Hindlimb muscle (tissue), 1 donor: ENCODE data around the gene FALEC. TPM values are rescaled to one million over a fixed set of nuclear protein-coding genes. Genes with fewer than 3 reads are reported as not detected.
A peak's percentile ranks its signal among the peaks of the same experiment; 100 is the strongest.
"Not testable (repeated sequence)": the region's sequence is repeated elsewhere in the genome, so short reads cannot be mapped to it uniquely, and the experiment has no call there.

Experiments used
- DNase-seq: peaks from one replicate; pipeline ENCODE4 v3.0.0-alpha.2; 2013
- polyA plus RNA-seq: library from polyadenylated mRNA; unstranded; fragments of 120-200 nt; gene quantifications from one replicate; pipeline ENCODE4 v1.2.1, GENCODE V29; 2013; ENCODE audit not compliant: insufficient read length

Gene FALEC
- polyA plus RNA-seq, 1 donor: 1.9 TPM

DNA sequence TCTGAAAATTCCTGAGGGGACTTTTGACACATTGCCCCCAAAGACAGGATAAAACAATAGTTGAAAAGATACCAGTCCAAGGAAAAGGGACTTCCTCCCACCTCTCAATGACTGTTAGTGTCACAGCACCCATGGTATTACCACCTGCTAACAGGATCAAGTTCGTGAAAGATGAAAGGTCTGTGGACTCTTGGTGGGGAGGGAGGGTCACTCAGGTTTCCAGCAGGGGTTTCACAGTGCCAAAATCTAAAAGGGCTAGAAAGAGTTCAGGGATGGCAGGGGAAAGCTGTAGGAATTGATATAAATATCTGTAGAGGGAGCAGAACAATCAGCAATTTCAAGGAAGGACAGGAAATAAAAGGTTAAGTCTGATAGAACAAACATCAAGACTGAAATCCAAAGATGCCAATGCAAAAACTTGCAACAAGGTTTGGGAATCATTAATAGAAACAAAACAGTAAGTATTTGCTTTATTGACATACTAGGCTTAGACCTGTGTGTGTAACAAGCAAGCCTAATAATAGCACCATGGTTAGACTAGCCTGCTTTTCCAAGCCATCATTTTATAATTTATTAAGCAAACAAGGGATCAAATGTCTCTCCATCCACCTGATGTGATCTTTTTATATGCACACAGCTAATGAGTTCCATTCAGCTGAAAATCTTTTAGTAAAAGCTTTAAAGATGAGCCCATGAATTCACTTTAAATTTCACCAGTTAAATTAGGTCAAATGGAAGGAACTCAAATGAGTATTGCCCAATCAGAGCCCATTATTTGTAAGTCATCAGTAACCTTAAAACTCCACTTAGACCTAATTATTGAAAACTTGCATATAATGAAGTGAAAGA is 60.2 kb downstream of the FALEC start:
- DNase-seq: no peak

DNA sequence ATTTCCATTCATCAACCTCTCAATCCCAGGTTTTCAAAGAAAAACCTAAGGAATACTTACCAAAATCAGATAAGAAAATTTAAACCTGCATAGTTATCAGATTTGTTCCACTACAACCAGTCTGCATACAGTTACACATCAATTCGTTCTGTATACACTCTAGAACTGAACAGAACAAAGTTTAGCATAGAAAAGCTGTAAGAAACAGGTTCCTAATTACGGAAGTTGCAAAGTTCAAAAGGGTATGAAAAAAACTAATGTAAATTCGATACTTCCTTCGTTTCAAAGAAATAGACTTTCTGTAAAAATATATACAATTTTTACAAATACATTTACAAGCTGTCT is 60.8 kb downstream of the FALEC start:
- no peak for DNase-seq

DNA sequence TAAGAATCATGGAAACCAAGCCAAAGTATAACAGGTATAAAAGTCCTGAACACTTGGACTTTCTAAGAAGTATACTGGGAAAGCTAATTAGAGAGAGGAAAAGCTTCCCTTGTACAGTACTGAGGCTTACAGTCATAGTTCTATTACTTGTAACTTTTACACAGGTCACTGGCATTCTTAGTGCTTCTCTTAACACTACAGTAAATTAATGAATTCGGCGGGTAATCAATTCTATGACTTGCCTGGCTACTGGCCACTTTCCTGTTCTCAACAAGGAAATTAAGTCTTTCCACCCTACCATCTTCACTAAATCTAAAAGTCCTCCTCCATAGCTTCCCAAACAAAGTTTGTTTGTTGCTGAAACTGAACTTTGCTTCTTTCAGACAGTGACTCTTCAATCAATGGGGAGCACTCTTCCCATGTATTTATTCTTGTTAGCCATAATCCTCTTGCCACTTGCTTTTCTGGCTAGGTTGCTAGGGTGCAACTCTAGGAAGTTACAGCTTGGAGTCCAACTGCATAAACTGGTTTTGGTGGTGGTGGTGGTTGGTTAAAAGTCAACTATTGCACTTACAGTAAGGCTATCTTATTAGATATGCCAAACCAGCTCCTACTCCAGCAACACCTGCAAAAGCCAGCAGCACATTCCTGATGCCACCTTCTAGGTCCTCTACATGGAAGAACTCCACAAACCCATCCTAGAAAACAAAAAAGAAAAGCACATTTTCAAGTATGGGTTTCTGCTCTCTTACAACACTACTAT is 61.4 kb downstream of the FALEC start:
- DNase-seq: no peak

DNA sequence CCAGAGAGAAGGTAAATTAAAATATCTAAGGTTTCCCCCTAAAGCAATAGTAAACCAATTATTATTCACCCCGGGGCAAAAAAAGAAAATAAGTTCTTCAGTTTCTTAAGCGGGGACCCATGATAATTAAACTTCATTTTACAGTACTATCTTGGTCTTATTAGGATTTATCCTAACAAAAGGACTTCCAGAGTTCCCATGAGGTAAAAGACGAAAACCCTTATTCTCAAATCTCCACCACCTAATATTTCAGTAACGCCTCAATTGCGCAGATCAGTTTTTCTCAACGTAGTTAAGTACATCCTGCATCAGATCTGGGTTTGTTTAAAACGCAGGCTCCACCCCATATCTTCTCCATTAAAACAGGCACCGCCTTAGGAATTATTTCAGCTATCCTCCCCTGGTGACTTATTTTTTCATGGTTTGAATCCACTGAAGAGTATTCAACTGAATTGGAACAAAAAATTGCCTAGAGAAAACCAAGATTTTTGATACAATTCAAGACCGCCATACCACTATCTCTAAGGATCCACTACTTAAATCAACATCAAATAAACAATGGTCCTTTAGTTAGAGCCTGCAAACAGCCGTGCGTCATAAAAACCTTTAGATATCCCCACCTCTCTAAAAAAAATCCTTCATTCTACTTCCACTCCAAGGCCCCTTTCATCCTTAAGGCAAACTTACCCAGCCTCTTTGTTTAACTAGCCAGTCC is 62.2 kb downstream of the FALEC start:
- DNase-seq: no peak

DNA sequence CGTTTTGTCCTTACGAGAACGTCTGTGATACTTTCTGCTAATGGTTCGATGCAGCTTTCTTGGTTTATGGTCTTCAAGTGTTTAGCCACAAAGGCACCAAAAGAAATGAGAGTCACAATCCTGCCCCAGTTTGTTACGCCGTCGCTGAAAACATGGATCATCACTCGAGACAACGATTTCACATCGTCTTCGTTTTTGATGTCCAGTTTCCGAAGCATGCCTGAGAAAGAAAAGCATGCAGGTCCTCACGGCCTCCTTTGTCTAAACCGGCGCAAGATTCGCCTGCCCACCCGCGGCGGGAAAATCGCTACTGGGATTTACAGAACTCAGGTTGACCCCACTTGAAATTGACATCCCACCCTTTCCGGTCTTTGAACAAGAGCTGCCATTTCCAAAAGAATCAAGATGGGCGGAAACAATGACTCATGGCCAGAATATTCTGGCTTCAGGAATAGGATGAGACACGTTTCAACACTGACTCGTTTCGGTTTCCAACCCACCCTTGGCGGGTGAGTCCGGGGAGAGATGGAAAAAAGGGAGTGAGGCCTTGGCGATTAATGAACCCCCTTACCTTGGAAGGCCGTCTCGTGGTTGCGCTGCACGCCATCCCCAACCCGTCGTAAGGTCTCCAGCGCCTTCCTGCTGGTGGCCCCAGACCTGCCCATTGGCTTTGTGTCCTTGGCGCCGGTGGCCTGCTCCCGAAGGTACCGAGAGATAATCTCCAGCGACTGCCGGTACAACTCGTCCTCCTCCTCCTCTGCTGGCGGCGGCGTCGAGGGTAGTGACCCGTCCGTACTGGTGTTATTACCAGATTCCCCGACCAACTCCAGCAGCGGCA is 62.9 kb downstream of the FALEC start:
- peak; percentile 89 for DNase-seq

DNA sequence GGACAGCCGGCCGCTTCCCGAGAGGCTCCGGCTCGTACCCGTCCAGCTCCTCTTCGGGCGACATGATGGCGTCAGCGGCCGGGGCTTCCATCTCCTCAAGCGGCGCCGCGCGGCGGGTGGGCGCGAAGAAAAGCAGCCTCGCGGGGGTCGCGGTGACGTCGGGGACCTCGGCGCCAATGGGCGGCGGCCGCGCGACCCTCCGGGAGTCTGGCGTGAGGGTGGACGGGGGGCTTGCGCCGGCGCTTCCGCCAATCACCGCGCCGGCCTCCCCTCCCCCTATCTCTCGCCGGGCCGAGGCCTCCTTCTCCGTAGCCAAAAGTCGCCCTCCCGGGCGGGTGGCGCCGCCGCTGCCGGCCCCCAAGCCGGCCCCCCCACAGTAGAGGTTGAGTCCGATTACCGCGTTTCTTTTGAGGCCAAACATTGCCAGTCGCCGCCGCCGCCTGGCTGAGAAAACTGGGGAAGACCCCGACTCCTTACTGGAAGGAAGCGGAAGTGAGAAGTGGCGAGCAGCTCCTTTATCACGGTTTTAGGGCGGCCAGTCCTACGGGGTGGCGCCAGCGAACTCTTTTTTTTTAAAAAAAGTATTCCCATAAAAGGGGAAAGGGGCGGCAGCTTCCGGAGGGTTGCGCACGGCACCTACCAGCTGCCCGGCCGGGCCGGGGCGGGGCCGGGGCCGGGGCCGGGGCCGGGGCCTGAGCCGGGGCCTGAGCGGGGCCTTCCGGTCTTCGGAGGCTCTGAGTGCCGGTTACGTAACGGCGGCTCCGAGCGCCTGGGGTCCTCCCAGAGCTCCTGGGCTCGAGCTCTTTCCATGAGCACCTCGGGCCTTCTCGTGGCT is 63.8 kb downstream of the FALEC start, which contains the start of gene MCL1:
Gene MCL1 (minus strand): TSS at position 501 of the 835 bp plus-strand sequence. CDS start 80 bp downstream, at position 421.
- DNase-seq: peak; percentile 93

DNA sequence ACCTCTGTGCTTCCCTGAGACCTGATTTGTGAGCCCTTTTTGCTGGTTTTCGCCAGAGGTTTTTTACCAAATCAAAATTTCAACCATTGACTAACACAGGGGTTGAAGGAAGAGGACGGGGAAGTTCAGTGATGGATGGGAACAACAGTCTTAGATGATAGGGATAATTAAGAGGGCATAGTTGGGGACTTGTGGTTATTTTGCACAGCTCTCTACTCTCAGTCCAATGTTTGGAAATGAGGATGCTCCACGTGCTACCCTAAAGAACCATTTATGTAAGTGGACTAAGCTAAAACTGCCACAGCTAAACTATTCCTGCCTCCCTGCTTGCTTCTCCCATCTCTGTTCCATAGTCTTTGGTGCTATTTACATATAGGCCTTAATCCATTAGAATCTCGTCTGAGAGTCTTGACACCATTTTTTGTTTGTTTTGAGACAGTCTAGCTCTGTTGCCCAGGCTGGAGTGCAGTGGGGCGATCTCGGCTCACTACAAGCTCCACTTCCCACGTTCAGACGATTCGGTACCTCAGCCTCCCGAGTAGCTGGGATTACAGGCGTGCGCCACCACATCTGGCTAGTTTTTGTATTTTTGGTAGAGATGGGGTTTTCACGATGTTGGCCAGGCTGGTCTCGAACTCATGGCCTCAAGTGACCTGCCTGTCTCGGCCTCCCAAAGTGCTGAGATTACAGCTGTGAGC is 64.5 kb downstream of the FALEC start:
- no peak for DNase-seq

DNA sequence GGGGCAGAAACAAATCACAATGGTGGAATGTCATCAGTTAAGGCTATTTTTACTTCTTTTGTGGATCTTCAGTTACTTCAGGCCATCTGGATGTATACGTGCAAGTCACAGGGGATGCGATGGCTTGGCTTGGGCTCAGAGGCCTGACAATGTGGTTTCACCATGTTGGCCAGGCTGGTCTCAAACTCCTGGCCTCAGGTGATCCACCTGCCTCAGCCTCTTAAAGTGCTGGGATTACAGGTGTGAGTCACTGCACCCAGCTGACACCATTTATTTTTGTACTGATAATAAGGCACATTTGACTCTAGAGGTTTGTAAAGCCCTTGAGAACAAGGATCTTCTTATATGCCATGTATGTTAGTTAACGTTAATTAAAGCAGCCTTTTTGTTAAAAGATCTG is 65.4 kb downstream of the FALEC start:
- DNase-seq: not testable (repeated sequence)

DNA sequence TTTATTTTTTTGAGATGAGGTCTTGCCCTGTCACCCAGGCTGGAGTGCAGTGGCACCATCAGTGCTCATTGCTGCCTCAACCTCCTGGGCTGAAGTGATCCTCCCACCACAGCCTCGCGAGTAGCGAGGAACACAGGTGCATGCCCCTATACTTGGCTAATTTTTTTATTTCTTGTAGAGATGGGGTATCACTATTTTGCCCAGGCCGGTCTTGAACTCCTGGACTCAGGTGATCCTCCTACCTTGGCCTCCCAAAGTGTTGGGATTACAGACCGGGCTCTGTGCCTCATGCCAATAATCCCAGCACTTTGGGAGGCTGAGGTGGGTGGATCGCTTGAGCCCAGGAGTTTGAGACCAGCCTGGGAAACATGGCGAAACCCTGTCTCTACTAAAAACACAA is 65.9 kb downstream of the FALEC start:
- not testable (repeated sequence) for DNase-seq

DNA sequence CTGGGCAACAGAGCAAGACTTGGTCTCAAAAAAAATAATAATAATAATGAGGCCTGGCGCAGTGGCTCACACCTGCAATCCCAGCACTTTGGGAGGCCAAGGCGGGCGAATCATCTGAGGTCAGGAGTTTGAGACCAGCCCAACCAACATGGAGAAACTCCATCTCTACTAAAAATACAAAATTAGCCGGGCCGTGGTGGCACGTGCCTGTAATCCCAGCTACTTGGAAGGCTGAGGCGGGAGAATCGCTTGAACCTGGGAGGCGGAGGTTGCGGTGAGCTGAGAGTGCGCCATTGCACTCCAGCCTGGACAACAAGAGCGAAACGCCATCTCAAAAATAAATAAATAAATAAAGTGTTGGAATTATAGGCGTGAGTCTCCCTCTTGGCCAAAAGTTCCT is 66.4 kb downstream of the FALEC start:
- DNase-seq: not testable (repeated sequence)

DNA sequence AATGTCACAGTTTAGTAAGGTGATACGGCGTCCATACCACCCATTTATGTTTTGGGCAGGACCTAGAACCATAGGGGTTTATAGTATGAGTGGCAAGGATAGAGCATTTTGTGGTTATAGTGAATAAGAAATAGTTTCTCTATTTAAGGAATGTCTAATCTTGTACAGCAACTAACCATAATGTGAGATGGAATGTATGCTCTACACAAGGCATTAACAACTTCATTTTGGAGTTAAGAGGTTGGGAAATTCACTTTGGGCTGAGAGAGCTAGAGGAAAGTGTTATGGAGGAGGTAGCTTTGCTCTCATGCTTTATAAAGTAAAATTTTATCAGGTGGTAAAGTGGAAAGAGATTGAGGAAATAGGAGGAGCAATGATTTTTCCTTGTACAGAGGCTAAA is 66.8 kb downstream of the FALEC start:
- DNase-seq: no peak

Other genes starting within 250 kb of the FALEC start
- gene APH1A, start 246.7 kb upstream of the FALEC start, polyA plus RNA-seq: 112 TPM
- 34.7 TPM for gene C1orf54, start 243.0 kb upstream of the FALEC start, polyA plus RNA-seq
- gene CIART, start 233.2 kb upstream of the FALEC start, polyA plus RNA-seq: 2.3 TPM
- gene MRPS21, start 221.9 kb upstream of the FALEC start, polyA plus RNA-seq: 41.7 TPM
- 46.7 TPM for gene PRPF3, start 194.2 kb upstream of the FALEC start, polyA plus RNA-seq
- gene RPRD2, start 151.6 kb upstream of the FALEC start, polyA plus RNA-seq: 30.1 TPM
- 27.9 TPM for gene TARS2, start 28.3 kb upstream of the FALEC start, polyA plus RNA-seq
- 4.2 TPM for gene ECM1, start 7.6 kb upstream of the FALEC start, polyA plus RNA-seq
- gene ADAMTSL4, start 33.7 kb downstream of the FALEC start, polyA plus RNA-seq: 65.4 TPM
- gene MCL1, start 63.9 kb downstream of the FALEC start, polyA plus RNA-seq: 133 TPM
- gene ENSA, start 113.9 kb downstream of the FALEC start, polyA plus RNA-seq: 97.4 TPM
- 19.7 TPM for gene GOLPH3L, start 181.4 kb downstream of the FALEC start, polyA plus RNA-seq
- not detected for gene HORMAD1, start 205.1 kb downstream of the FALEC start, polyA plus RNA-seq